Measurements from ENCODE around the gene CD96.
A peak's percentile ranks its signal among the peaks of the same experiment; 100 is the strongest.
"Not testable (repeated sequence)": the region's sequence is repeated elsewhere in the genome, so short reads cannot be mapped to it uniquely, and the experiment has no call there.

The CD96 gene

DNA sequence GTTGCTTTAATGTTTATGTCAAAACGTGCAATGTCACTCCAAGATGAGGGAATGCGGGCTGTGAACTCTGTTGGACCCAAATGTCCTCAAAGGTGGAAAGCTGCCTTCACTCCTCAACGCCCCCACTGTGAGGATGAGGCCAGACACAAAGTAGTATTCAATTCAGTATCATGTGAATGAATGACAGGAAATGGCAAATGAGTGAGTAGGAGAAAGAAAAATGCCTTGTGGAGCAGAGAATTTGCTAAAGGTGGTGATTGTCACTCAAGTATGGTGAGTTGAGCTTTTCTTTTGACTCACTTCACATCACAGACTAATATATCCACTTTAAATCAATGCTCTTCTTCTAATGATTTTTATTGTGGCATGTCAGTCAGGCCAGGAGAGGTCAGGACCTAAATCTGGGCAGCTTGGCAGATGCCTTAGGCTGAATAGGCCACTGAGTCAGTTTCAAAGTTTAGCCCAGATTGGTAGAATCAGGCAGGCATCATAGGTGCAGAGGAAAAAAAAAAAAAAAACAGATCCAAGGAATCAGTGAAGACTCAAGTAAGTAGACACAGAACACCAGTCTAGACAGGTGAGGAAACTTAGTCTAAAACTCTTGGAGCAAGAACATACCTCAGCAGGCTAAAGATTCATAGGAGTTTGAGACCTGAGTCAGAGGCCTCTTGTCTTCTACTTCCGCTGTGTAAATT, 124.2 kb downstream of the CD96 start:
- TF ChIP-seq CTCF (IDR thresholded peaks at IDR 0.05; ENCODE audit: insufficient read depth, low read depth, low read length, missing control alignments), result no peak
- H3K4me3 ChIP-seq (ENCODE audit: low read length), result no peak overlapping the region
- DNase-seq (ENCODE audit: low read depth), result peak; percentile 70

- peak; percentile 49 for DNase-seq (ENCODE audit: low read depth)
- no peak for TF ChIP-seq CTCF (IDR thresholded peaks at IDR 0.05; ENCODE audit: insufficient read depth, low read depth, low read length, missing control alignments)
- no peak overlapping the region for H3K4me3 ChIP-seq (ENCODE audit: low read length)
Measured at GRCh38 chr3:111667170-111667569, 125.2 kb downstream of the CD96 start.

- DNase-seq (ENCODE audit: low read depth), result peak; percentile 39
- TF ChIP-seq CTCF (IDR thresholded peaks at IDR 0.05; ENCODE audit: insufficient read depth, low read depth, low read length, missing control alignments), result no peak
- no peak overlapping the region for H3K4me3 ChIP-seq (ENCODE audit: low read length)
Measured at GRCh38 chr3:111667621-111668239, 125.7 kb downstream of the CD96 start.

DNA sequence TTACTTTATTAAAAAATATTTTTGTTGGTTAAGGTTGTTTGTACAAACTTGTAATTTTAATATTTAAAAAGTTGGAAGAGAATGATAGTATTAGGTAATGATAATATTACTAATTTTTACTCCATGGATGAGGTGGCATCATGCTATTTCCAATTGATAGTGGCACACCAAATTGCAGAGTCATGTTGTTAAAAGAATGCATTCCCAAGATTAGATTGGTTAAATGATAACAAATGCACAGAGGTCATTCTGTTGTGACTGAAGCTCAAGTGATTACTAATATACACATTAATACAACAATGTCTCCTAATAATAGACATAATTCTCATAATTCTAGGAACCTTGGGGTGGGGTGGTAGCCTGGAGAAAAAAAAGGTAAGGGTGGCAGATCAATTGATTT, 126.3 kb downstream of the CD96 start:
- H3K4me3 ChIP-seq (ENCODE audit: low read length), result no peak overlapping the region
- no peak for DNase-seq (ENCODE audit: low read depth)
- TF ChIP-seq CTCF (IDR thresholded peaks at IDR 0.05; ENCODE audit: insufficient read depth, low read depth, low read length, missing control alignments), result no peak

GRCh38 chr3:111668888-111669488, 127.0 kb downstream of the CD96 start:
- peak; percentile 77 for TF ChIP-seq CTCF (IDR thresholded peaks at IDR 0.05; ENCODE audit: insufficient read depth, low read depth, low read length, missing control alignments)
- no peak overlapping the region for H3K4me3 ChIP-seq (ENCODE audit: low read length)
- DNase-seq (ENCODE audit: low read depth), result peak; percentile 64

GRCh38 chr3:111669926-111670630, 128.1 kb downstream of the CD96 start:
- DNase-seq (ENCODE audit: low read depth), result peak; percentile 47
- TF ChIP-seq CTCF (IDR thresholded peaks at IDR 0.05; ENCODE audit: insufficient read depth, low read depth, low read length, missing control alignments), result no peak
- H3K4me3 ChIP-seq (ENCODE audit: low read length), result no peak overlapping the region

GRCh38 chr3:111672461-111672860, 130.5 kb downstream of the CD96 start:
- DNase-seq (ENCODE audit: low read depth); H3K4me3 ChIP-seq (ENCODE audit: low read length): not testable (repeated sequence)

Measured in epithelial cell of esophagus (primary cell).